GM23248 (cell line): ENCODE measurements around the gene LAMB2.

Source experiments
- EZH2 ChIP-seq: fragments of 200-600 bp; sonication (generic); IDR thresholded peaks from 2 replicates; pipeline ENCODE4 v1.6.1; 2018; ENCODE audit warnings: antibody characterized with exemption, mild to moderate bottlenecking; ENCODE audit not compliant: insufficient read depth, poor library complexity, severe bottlenecking
- EZH2phosphoT487 ChIP-seq: fragments of 200-600 bp; sonication (generic); IDR thresholded peaks from 2 replicates; pipeline ENCODE4 v1.6.1; 2018; ENCODE audit warnings: antibody characterized with exemption, moderate library complexity, mild to moderate bottlenecking, low read depth; ENCODE audit not compliant: insufficient read depth

DNA sequence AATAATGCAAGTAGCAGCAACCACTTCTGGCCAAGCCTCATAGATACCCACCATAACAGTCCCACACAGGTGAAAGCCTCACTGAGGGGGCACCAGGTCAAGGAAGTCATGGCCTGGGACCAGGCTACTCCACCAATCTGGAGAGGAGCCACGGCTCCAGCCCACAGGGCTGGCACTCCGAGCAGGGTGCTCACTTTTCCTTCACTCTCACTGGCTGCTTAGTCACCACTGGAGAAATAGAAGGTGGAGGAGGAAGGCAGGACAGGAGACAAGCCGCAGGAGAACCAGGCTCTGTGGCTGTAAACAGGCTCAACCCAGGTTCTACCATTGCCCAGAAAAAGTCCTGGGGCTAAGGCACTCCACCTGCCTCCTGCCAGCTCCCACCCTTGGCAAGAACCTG lies 13.4 kb downstream of the LAMB2 start:
- no peak for TF ChIP-seq EZH2
- no peak for TF ChIP-seq EZH2phosphoT487
